NCI-H82 treated with DMSO at 0.1 percent for 48 hours (cell line): ENCODE measurements around the gene SLC9A6.
A peak's percentile ranks its signal among the peaks of the same experiment; 100 is the strongest.

ENCODE experiments used
- DNase-seq: peaks from one replicate; lab custom pipeline; 2025; ENCODE audit not compliant: unreplicated experiment; lab: John Stamatoyannopoulos, UW

Gene SLC9A6

DNA sequence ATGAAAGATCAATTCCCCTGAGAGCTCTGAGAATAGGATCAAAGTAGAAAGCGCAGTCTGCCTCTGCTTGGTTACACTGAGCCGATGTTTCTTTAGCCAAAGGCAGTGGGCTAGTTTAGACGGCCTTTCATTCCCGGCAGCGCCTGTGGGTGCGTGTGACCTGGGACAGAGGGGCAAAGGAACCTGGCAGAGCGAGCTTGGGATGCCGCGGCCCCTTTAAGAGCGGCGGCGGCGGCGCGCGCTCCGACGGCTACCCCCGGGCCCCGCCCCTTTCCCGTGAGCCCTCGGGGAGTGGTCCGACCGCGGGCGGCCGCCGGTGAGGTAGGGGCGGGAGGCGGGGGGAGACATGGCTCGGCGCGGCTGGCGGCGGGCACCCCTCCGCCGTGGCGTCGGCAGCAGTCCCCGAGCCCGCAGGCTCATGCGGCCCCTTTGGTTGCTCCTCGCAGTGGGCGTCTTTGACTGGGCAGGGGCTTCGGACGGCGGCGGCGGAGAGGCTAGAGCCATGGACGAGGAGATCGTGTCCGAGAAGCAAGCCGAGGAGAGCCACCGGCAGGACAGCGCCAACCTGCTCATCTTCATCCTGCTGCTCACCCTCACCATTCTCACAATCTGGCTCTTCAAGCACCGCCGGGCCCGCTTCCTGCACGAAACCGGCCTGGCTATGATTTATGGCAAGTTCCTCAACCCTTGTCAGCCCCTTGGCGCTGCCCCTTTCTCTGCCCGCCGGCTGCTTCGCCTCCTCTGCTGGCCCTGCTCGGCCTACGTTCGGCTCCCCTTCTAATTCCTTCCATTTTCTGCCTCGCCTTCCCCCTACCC, at the start of gene SLC9A6:
TSS of gene SLC9A6 (plus strand) at position 279 of the 816 bp plus-strand sequence. CDS start at position 503, 224 bp downstream.
- DNase-seq = peak; percentile 55

DNA sequence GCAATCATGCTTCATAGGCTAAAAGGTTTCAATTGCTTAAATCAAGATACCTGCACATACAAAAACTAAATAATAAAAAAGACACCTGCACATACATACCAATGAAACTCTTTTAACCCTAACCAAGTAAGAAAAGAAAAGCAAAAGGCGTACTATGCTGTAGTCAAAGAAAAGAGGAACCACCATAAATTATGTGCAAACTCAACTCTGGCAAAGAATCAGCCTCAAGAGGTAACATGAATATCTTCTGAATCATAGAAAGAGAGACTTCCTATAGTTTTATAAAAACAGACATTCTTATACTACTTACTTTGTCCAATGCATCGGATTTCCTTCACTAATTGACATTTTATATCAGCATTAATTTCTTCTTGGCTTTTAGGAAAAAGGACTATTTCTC, 40.7 kb upstream of the SLC9A6 start:
- no peak for DNase-seq

DNA sequence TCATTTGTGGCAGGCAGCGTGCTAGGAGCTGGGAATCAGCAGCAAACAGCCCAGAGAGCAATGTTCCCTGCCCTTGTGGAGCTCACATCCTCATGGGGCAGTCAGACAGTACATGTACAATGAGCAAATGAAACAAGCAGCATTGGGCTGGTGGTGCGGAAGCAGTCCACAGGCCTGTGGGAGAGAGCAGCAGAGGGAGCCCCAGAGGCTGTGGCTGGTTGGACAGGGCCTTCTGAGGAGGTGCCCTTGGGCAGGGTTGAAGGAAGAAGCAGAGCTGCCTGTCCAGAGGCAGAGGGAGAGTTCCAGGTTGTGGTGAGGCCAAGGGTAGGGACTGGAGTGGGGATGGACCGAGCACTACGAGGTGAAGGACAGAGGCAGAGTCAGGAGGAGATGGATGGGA, 33.9 kb upstream of the SLC9A6 start:
- DNase-seq = no peak

GRCh38 chrX:135973025-135973547, 12.1 kb upstream of the SLC9A6 start:
- DNase-seq = no peak

- DNase-seq = peak; percentile 84
These were observed 11.5 kb upstream of the SLC9A6 start, which contains the start of gene MMGT1 for GRCh38 chrX:135973548-135974278. MMGT1 (minus strand) TSS chrX:135973988; CDS start chrX:135973675, 313 bp downstream.

- DNase-seq = peak; percentile 10
These were observed 10.9 kb upstream of the SLC9A6 start for GRCh38 chrX:135974279-135974856.

GRCh38 chrX:135975421-135975820, 9.8 kb upstream of the SLC9A6 start:
- no peak for DNase-seq

GRCh38 chrX:135977611-135978010, 7.6 kb upstream of the SLC9A6 start:
- DNase-seq = no peak

GRCh38 chrX:135981010-135981409, 4.2 kb upstream of the SLC9A6 start:
- DNase-seq = no peak

DNA sequence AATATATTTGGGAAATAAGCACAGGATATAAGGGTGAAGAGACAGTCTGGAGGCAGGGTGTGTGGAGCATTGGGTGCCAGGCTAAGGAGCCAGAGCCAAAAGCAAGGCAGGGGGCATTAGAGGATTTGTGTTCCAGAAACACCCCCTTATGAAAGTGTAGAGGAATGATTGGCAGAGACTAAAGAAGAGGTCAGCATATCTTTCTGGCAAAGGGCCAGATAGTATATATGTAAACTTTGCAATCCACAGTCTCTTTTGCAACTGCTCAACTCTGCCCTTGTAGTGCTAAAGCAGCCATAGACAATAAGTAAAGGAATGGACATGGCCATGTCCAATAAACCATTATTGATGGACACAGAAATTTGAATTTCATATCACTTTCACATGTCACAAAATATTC, 3.6 kb upstream of the SLC9A6 start:
- no peak for DNase-seq

GRCh38 chrX:135982860-135983259, 2.4 kb upstream of the SLC9A6 start:
- no peak for DNase-seq

GRCh38 chrX:135984256-135984655, 979 bp upstream of the SLC9A6 start:
- DNase-seq = no peak

DNA sequence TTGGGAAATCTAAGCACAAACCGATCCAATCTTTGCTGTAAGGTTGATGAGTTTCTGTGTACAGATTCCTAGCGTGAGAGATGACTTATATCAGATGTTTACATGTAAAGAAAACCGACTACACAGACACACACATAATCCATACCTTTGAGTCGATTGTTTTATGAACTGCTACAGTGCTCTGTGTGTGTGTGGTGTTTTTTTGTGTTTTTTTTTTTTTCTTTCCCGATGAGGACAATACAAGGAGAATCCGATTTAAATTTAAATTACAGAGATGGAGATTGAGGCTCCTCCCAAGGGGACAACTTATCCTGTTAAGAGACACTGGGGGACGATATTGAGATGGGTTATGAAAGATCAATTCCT, 461 bp upstream of the SLC9A6 start:
- DNase-seq = no peak

- no peak for DNase-seq
These were observed 707 bp downstream of the SLC9A6 start for GRCh38 chrX:135985973-135986310.

- DNase-seq = no peak
These were observed 3.0 kb downstream of the SLC9A6 start for GRCh38 chrX:135988245-135988644.

- no peak for DNase-seq
These were observed 29.8 kb downstream of the SLC9A6 start for GRCh38 chrX:136015016-136015415.

GRCh38 chrX:136016881-136017280, 31.6 kb downstream of the SLC9A6 start:
- DNase-seq = no peak

- DNase-seq = no peak
These were observed 34.0 kb downstream of the SLC9A6 start for GRCh38 chrX:136019226-136019625.

GRCh38 chrX:136021160-136021559, 35.9 kb downstream of the SLC9A6 start:
- no peak for DNase-seq

- DNase-seq = no peak
These were observed 36.7 kb downstream of the SLC9A6 start for GRCh38 chrX:136021903-136022302.

- no peak for DNase-seq
These were observed 39.9 kb downstream of the SLC9A6 start for GRCh38 chrX:136025091-136025490.
